ENCODE data around the gene MGLL.

- no peak for TF ChIP-seq POLR2A (IDR thresholded peaks at IDR 0.05)
- TF ChIP-seq CTCF (IDR thresholded peaks at IDR 0.05) = no peak
Observed at GRCh38 chr3:127691489-127691888, 130.8 kb downstream of the MGLL start.
